HG03025 (cell line): ENCODE data around the gene C17orf67.

ENCODE experiments used
- ATAC-seq: cut with Tn5 transposase; IDR thresholded peaks from one replicate; pipeline ENCODE4 v1.9.1; 2021; ENCODE audit warnings: mild to moderate bottlenecking, moderate library complexity; ENCODE audit not compliant: unreplicated experiment, low FRiP score

The C17orf67 gene

GRCh38 chr17:56834380-56835263 lies 902 bp upstream of the C17orf67 start:
- peak; percentile 27 for ATAC-seq

- peak; percentile 45 for ATAC-seq
Measured at GRCh38 chr17:56833057-56833808, 487 bp downstream of the C17orf67 start.

GRCh38 chr17:56832446-56832845 lies 1.3 kb downstream of the C17orf67 start:
- ATAC-seq, result no peak

GRCh38 chr17:56831369-56832095 lies 2.2 kb downstream of the C17orf67 start:
- no peak for ATAC-seq

GRCh38 chr17:56830726-56831368 lies 2.9 kb downstream of the C17orf67 start:
- ATAC-seq, result no peak

GRCh38 chr17:56826611-56827414 lies 6.9 kb downstream of the C17orf67 start:
- no peak for ATAC-seq

- no peak for ATAC-seq
Measured at GRCh38 chr17:56824503-56824902, 9.2 kb downstream of the C17orf67 start.

- no peak for ATAC-seq
Measured at GRCh38 chr17:56823848-56824247, 9.9 kb downstream of the C17orf67 start.

GRCh38 chr17:56822725-56823124 lies 11.0 kb downstream of the C17orf67 start:
- ATAC-seq, result no peak

- ATAC-seq, result no peak
Measured at GRCh38 chr17:56821847-56822534, 11.7 kb downstream of the C17orf67 start.

- no peak for ATAC-seq
Measured at GRCh38 chr17:56820207-56820606, 13.5 kb downstream of the C17orf67 start.

- peak; percentile 59 for ATAC-seq
Measured at GRCh38 chr17:56819431-56820145, 14.1 kb downstream of the C17orf67 start.

GRCh38 chr17:56819030-56819429 lies 14.7 kb downstream of the C17orf67 start:
- ATAC-seq, result no peak

- no peak for ATAC-seq
Measured at GRCh38 chr17:56817066-56817465, 16.7 kb downstream of the C17orf67 start.

GRCh38 chr17:56815711-56816110 lies 18.0 kb downstream of the C17orf67 start:
- no peak for ATAC-seq

GRCh38 chr17:56812901-56813388 lies 20.8 kb downstream of the C17orf67 start:
- ATAC-seq, result no peak

- no peak for ATAC-seq
Measured at GRCh38 chr17:56810891-56811775, 22.6 kb downstream of the C17orf67 start.
